OCI-LY7 (cell line): ENCODE data around the gene PTBP3. TPM values are rescaled to one million over a fixed set of nuclear protein-coding genes. Genes with fewer than 3 reads are reported as not detected.

Source experiments
- BruUV-seq: library from RNA; stranded (reverse); fragments of 400-500 nt; replicated peaks from 2 replicates; lab custom pipeline; 2021; lab: Mats Ljungman, UMichigan
- CTCF ChIA-PET: fragments of 300-600 bp; sonication (Branson Sonifier 250); formaldehyde crosslinking; loops from one replicate; lab custom pipeline; 2022; ENCODE audit warnings: antibody characterized with exemption; ENCODE audit not compliant: unreplicated experiment; lab: Charles Lee
- POLR2A ChIA-PET: fragments of 300-600 bp; sonication (Branson Sonifier 250); formaldehyde crosslinking; loops from one replicate; lab custom pipeline; 2022; ENCODE audit warnings: antibody characterized with exemption; lab: Charles Lee
- DNase-seq: peaks from one replicate; pipeline ENCODE4 v3.0.0-alpha.2; 2015; ENCODE audit warnings: low spot score
- H2AFZ ChIP-seq: fragments of 200-600 bp; sonication (generic), shearing (Covaris generic); 2 replicates; pipeline ENCODE4 v1.6.1; 2014; ENCODE audit warnings: mild to moderate bottlenecking, antibody characterized with exemption, low read length, moderate library complexity
- H3K27ac ChIP-seq: fragments of 200-600 bp; sonication (generic); 2 replicates; pipeline ENCODE4 v1.5.1; 2014; ENCODE audit warnings: mixed run types, low read depth, mild to moderate bottlenecking, moderate library complexity, low read length, inconsistent platforms; ENCODE audit not compliant: poor library complexity, severe bottlenecking
- H3K36me3 ChIP-seq: fragments of 200-600 bp; sonication (generic); 2 replicates; pipeline ENCODE4 v1.6.1; 2014; ENCODE audit warnings: mild to moderate bottlenecking, antibody characterized with exemption, low read length, moderate library complexity, mixed read lengths; ENCODE audit not compliant: insufficient read depth
- H3K4me1 ChIP-seq: fragments of 200-600 bp; sonication (generic); 2 replicates; pipeline ENCODE4 v1.5.1; 2014; ENCODE audit warnings: mild to moderate bottlenecking, low read length; ENCODE audit not compliant: insufficient read depth, poor library complexity, severe bottlenecking
- H3K4me2 ChIP-seq: fragments of 200-600 bp; sonication (generic); 2 replicates; pipeline ENCODE4 v1.6.1; 2014; ENCODE audit warnings: mild to moderate bottlenecking, low read length
- H3K4me3 ChIP-seq: fragments of 200-600 bp; sonication (generic); 2 replicates; pipeline ENCODE4 v1.5.1; 2014; ENCODE audit warnings: mild to moderate bottlenecking, low read depth, low read length; ENCODE audit not compliant: poor library complexity, severe bottlenecking
- H3K79me2 ChIP-seq: fragments of 200-600 bp; sonication (generic); 2 replicates; pipeline ENCODE4 v1.6.1; 2016; ENCODE audit warnings: low read depth, mild to moderate bottlenecking, low read length, moderate library complexity, mixed read lengths; ENCODE audit not compliant: insufficient read depth
- H3K9me2 ChIP-seq: fragments of 200-600 bp; sonication (generic); 2 replicates; pipeline ENCODE4 v1.6.1; 2016; ENCODE audit warnings: mild to moderate bottlenecking, low read length, mixed read lengths; ENCODE audit not compliant: insufficient read depth
- H3K9me3 ChIP-seq: fragments of 200-600 bp; sonication (generic); 2 replicates; pipeline ENCODE4 v1.6.1; 2014; ENCODE audit warnings: mild to moderate bottlenecking, mixed run types, low read length, mixed read lengths
- H4K20me1 ChIP-seq: fragments of 200-600 bp; sonication (generic); 2 replicates; pipeline ENCODE4 v1.6.1; 2014; ENCODE audit warnings: mild to moderate bottlenecking, antibody characterized with exemption, low read length, moderate library complexity, mixed read lengths; ENCODE audit not compliant: insufficient read depth
- CTCF ChIP-seq: fragments of 200-600 bp; sonication (generic); conservative IDR thresholded peaks from 2 replicates; pipeline ENCODE4 v1.5.1; 2014; ENCODE audit warnings: mild to moderate bottlenecking, antibody characterized with exemption, low read length, moderate library complexity, mixed read lengths
- EZH2phosphoT487 ChIP-seq: fragments of 200-600 bp; sonication (generic); IDR thresholded peaks from 2 replicates; pipeline ENCODE4 v1.6.1; 2018; ENCODE audit warnings: low read depth, borderline replicate concordance, mild to moderate bottlenecking, mixed run types, antibody characterized with exemption, low read length, moderate library complexity, mixed read lengths
- intact Hi-C: fragments of 100-400 bp; cut with micrococcal nuclease; formaldehyde crosslinking; loops from one replicate; pipeline ENCODE4 v1.10.0; 2022; ENCODE audit not compliant: unreplicated experiment
- total RNA-seq, 2 experiments: library from RNA; depleted of rRNA in 1 of 2; stranded (reverse); fragments of >200 nt in 1 of 2; shearing (Covaris generic) in 1 of 2; gene quantifications; 2 replicates each; pipeline ENCODE4 v1.2.3, GENCODE V29; 2014 to 2022

The PTBP3 gene
- total RNA-seq, 2 experiments from 2014 or later = 38.1 to 98.2 TPM

DNA sequence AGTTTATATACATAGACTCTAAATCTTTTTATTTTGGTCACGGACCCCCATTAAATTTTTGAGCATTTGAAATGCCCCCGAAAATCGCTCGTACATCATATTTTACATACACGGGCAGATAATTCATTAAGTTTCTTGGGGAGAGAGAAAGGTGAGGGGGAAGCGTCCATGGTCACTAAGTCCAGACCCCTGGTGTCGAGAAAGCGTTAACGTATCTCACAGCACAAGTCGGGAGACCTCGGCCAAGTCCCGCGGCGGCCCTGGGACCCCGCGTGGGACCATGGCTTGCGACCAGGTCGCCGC is 794 bp downstream of the PTBP3 start:
- Histone ChIP-seq H2AFZ (peak overlapping the region; percentile 75; the same call in 1 of the 2 replicates), H3K9me2 (no peaks in the 10 kb centered on the region), H3K4me1 (peaks cover 23% of the 10 kb centered on the region), H3K36me3 (peaks cover 22% of the 10 kb centered on the region), H3K27ac (peak overlapping the region; percentile 91), H3K4me2 (peak overlapping the region; percentile 89), H3K4me3 (peak overlapping the region; percentile 86), H3K9me3 (no peaks in the 10 kb centered on the region), H3K79me2 (peaks cover 52% of the 10 kb centered on the region), H4K20me1 (peaks cover 11% of the 10 kb centered on the region; the same call in 1 of the 2 replicates)
- intact Hi-C loops = loop anchor here (2.0 to 5.0 kb wide), 4 partner anchors 385 to 850 kb away; partner anchors contain the start of genes DNAJC25, ECPAS, INIP and UGCG
- CTCF ChIA-PET = no interaction called here
- POLR2A ChIA-PET = interaction anchor here (0.7 to 1.1 kb wide), 3 partner anchors 25 to 47 kb away, joined by 3 to 4 read pairs (median 3); partner anchors contain the start of gene HSDL2
- TF ChIP-seq CTCF (0 out of 2 replicates have a peak, but pooled peaks have one; percentile 24), EZH2phosphoT487 (no peak)
- BruUV-seq = no TSS peak
- DNase-seq = no peak

GRCh38 chr9:112332214-112332613 is 1.2 kb downstream of the PTBP3 start:
- intact Hi-C loops = loop anchor here (2.0 to 5.0 kb wide), 4 partner anchors 385 to 850 kb away; partner anchors contain the start of genes DNAJC25, ECPAS, INIP and UGCG

More at GRCh38 chr9:112332214-112332613, 1.2 kb downstream of the PTBP3 start:
- TF ChIP-seq EZH2phosphoT487 (no peak), CTCF (no peak)
- no TSS peak for BruUV-seq
- DNase-seq = peak; percentile 14
- ChIA-PET CTCF (no interaction called here), POLR2A (interaction anchor here (0.7 to 1.1 kb wide), 4 partner anchors 25 to 164 kb away, joined by 3 to 4 read pairs (median 3); partner anchors contain the start of gene HSDL2)
- Histone ChIP-seq H3K36me3 (peaks cover 22% of the 10 kb centered on the region), H3K9me2 (no peaks in the 10 kb centered on the region), H3K4me3 (peak overlapping the region; percentile 86), H3K79me2 (peaks cover 56% of the 10 kb centered on the region), H3K9me3 (no peaks in the 10 kb centered on the region), H3K27ac (peak overlapping the region; percentile 91), H3K4me2 (peak overlapping the region; percentile 89), H3K4me1 (peaks cover 23% of the 10 kb centered on the region), H2AFZ (peak overlapping the region; percentile 75; the same call in 1 of the 2 replicates), H4K20me1 (peaks cover 11% of the 10 kb centered on the region; the same call in 1 of the 2 replicates)
